NAMALWA (cell line): ENCODE data around the gene FHL1.

Experiments used
- DNase-seq: peaks from one replicate; pipeline ENCODE4 v3.0.0-alpha.2; 2015; ENCODE audit warnings: low spot score

Gene FHL1

DNA sequence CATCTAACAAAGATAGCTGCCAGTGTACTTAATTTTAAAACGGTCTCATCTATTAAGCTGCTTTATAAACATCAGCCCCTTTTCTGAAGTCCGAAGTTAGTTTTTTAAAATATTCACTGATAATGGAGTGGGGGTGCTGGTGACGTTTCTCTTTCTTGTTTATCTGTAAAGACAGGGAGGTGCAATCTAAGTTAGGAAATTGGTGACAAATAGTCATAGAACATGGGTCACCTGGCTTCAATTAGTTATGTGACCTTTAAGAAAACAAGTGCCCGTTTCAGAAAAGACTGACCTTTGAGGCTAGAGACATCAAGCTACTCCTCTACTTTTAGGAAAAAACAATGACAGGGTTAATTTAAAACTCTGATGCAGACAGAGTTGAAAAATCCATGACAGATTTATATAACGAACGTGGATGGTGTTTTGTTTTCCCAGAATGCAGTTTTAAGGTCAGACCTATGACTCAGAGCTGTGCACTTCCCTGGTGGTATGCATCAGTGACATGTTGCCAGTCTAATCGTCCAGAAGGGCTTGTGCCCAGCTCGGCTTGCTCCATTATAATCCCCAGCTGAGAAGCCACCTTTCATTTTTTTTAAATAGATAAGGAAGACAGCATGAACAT lies 38.2 kb downstream of the FHL1 start:
- DNase-seq = no peak

DNA sequence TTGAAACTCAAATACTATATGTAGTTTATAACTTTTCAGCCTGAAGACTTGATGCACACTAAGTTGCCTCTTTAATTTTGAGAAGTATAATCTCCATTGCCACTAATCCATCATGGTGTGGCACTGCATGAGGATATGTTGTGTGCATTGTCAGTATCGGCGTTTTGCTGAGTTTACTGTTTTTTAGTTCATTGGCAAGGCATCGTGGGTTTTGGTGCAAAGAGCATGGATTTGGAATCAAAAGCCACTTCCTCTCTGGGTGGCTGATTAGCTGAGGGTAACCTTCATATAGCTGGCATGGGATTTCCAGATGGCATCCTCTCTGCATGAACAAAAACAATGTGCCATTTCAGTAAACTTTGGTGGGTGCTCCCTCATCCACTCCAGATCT lies 38.7 kb downstream of the FHL1 start:
- DNase-seq = no peak

DNA sequence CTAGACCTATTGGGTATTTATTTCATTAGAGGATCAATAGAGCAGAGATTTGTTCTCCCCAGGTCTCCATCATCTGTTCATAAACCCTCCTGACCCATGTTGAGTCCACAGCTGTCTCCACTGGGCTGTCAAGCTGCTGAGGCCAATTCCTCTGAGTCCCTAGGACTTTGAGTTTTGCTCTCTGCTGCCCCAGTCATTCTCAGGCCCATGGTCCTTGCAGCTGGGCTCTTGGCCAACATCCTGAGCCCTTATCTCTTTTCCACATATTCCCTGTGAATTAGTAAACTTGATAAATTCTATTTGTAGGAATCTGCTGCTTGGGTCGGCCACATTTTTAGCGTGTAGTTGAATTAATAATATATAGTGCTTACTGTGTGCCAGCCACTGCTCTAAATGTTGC lies 41.9 kb downstream of the FHL1 start:
- DNase-seq = no peak

DNA sequence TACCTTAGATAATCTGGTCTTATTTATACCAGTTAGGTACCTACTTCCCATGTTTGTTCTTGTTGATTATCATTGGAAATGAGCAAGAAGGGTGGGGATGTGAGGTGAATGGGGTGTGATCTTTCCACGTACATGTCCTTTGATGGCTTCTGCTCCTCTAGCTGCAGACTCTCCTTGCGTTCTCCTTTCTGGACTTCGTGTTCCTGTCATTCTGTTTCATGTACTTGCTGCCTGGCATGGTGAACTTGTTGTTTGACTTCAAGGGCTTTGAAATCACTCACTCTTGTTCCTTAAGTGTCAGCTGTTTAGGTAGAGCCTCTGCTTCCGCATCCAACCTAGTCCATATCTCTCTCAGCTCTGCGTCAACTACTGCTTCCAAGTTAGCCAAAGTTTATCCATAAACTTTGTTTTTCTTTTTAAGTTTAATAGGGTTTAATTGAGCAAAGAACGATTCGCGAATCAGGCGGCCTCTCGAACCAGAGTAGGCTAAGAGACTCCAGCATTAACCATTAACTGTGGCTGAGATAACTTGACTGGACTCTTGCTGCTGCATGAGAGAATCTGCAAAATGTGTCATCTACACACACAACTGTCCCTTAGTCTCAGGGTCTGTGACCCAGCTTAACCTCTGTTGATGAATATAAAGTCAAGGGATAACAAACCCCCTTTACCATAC lies 42.8 kb downstream of the FHL1 start:
- no peak for DNase-seq

DNA sequence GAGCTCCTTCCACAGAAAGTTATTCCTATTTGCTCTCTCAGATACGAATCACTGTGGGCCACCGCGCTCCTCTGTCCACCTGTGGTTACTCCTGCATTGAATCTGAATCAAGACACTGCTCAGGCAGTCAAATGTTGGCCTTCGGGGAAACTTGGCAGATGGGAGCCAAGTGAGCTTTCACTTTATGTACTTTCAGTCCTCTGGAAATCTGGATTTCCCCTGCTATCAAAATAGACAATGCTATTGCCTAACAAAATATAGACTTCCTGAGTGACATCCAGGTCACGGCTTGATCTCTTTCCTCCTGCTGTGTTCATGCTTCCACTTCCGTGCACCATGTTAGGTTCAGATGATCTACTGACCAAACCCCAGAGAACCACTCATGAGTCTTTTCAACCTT lies 43.8 kb downstream of the FHL1 start:
- no peak for DNase-seq

DNA sequence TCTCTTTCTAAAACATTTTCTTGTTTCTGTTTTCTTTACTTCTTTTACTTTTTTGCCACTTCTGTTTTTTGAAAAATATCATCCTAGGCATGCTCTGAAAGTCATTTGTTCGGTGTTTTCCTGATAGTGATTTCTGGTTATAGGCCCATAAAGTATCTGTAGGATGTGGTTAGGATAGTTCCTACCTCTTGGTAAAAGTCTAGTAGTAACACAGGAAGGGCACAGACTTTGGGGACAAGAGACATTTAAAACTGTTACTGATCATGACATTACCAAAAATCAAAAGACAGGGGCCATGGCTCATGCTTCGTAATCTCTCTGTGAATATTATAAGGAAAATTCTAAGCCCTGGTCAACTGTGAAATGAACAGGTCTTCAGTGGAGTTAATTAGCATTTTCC lies 44.8 kb downstream of the FHL1 start:
- DNase-seq = no peak

DNA sequence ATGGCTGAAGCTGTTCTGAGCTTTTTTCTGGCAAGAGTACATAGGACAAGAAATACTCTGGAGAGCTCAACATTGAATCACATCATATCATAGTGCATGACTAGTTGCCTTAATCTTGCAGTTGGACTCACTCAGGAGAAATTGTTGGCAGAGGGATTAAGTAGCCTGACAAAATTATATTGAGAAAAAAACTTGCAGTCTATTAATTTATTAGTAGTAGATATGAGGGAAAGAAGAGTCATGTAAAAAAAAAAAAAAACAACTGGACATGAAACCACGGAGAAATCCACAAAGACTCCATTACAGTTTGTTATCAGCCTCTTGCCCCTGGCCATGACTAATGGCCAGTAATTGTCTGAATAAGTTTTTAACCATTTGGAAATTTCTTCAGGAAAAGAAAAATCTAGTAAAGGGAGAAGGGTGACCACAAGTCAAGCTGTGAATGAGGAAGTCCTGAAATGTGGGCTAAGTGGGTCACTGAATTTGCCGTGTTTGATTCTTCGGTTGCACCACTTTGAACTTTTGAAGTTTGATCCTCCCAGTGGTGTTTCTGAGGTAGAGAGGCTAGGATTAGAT lies 45.6 kb downstream of the FHL1 start:
- DNase-seq = no peak

DNA sequence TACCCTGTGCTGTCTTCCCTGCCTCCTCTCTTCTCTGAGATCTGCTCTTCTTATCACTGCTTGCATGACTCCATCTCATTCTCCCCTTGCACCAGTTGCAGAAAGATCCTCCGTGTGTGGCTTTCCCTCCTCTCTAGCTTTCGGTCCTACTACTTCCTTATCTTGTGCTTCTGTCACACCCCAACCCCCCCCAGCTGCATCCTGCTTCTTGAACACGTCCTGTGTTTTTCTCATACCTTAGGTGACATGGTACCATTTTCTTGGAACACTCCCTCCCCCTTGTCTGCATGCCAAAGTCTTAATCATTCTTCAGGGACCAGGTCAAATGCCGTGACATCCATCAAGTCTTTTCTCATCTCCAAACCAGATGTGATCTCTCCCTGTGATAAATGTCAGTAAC lies 46.4 kb downstream of the FHL1 start:
- no peak for DNase-seq

DNA sequence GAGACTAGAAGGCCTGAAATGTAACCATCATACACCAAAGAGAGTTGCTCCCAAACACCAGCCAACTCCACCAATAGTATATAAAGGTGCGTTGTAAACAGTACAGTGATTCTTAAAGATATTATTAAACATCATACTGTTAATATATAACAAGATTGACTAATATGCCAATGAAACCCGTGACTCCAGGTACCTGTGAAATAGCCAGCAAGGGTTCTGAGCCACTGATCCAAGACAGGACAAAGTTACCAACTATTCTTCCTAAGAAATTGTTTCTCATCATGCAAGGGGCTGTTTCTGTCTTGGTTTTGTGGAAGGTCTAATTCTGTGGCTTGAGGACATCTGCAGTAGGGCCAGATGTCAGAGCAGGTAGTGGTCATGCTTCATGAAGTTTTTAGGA lies 47.2 kb downstream of the FHL1 start:
- DNase-seq = no peak

DNA sequence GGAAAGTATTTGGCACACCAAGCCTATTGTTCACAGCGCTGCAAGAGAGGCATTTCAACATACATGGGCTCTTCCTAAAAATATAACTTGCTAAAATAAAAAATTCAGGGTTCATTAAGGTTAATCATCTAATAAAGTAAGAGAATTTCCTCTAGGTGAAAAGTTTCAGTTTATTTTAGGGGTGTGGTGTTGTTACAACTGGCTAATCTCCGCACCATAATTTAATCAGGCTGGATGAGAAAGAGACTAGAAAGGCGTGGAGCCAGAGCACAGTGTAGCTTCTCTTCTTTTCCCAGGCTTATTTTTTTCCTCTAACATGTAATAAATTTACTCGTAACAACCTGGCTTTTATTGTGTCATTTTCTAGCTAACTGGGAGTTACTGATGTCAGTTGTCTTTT lies 47.9 kb downstream of the FHL1 start:
- no peak for DNase-seq

DNA sequence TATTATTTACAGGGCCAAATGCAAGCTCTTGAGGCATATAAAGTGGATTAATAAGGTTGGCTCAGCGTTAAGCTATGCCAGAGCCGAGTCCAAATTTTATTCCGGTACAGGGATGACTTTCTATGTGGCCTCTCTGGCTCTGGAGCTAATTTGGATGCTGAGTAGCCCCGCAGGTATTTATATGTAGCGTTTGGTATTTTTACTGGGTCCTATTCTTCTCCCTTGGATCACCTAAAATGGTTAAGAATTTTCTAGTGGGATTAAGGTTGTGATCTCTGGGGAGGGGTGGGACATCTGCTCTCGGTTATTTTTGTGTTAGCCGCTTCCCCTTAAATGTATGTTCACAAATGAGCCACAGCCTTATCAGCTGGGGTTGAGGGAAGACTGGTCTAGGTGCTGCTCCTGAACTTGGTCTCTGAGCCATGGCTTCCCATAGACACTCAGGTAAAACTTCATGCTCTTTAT lies 49.4 kb downstream of the FHL1 start:
- DNase-seq = no peak

DNA sequence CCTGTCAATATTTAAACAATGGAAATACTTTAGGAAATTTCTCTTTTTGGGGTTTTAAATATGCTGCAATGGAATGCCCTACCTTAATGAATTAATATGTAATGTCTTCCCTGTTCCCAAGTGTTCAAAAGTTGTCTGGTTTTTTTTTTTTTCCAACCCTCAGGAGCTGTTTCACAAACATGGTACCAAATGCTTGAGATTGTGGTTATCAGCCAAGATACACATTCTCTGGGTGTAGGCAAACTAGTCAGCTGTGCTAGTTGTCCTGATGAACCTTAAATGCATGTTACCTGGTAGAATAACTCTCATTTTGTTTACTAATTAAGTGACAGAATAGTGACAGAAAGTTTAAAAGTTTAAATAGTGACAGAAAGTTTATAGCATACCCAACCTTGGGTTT lies 50.7 kb downstream of the FHL1 start:
- DNase-seq = no peak

DNA sequence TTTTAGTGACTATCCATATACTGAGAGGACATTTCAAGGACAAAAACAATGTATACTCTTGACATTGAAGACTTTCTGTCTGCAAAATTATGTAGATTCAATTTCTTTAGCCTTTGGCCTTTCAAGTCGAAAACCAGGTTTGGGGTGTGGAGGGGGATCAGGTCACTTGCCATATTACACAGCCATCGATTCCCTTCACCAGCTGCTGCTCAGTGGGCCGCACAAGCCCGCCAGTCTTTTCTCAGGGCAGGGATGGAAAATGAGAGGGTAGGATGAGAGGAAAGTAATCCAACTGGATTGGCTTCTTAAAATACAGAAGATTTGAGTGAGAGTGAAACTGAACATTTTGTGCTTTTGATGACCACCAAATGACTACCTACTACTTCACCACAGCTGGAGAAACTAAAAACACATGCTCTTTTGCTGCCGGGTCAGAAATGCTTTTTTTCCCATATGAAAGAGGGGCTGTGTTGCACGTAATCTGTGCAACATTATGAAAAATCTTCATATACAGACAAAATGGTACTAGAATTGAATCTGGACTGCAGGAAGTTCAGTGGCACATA lies 51.4 kb downstream of the FHL1 start:
- DNase-seq = no peak

DNA sequence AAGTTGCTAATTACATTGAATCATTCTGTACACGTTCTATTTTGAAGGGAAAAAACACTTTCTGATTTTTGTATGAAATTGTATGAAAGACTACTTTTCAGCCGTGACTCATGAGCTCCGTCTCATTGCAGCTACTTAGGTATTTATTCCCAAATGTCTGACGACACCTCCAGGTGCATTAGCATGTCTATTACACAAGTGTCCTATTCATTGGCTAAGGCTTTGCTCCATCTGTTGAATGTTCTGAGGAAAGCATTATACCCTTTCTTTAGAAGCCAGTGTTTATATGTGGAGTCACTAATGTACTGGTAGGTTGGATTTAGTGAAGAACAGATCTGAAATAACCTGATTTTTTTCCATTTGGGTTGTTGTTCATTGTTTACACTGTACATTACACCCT lies 52.0 kb downstream of the FHL1 start:
- no peak for DNase-seq

DNA sequence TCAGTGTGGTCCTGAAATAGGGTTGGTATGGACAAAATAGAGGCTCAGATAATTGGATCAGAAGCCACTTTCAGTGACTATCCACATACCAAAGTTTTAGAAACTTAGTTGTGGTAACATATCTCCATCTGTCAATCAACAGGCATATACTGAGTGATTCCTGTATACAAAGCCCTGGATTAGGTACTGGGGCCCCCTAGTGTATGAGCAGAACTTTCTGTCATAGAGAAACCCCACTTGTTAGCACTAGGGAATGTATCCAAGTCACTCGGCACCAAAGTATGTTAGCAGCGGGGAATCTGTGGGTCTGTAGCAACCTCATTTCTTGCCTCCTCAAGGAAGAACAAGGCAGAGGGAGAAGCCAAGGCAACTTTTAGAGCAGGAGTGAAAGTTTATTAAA lies 53.1 kb downstream of the FHL1 start:
- DNase-seq = peak; percentile 14

DNA sequence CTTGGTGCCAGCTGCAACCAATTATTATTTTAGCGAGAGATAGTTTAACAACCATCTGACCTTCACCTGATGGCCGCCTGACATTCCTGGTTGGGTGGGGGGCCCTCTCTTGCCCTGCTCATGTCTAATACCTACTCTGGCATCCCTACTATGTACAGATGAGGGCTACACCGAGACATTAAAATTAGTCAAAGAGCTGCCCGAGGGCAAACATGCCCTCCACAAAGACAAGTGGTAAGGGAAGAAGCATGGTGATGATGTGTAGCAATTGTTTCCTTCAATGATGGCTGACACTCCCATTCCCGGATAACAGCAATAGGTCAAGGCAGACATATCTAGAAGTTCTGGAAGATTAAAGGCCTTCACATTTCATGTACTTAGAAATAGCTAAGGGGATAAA lies 54.3 kb downstream of the FHL1 start:
- no peak for DNase-seq

DNA sequence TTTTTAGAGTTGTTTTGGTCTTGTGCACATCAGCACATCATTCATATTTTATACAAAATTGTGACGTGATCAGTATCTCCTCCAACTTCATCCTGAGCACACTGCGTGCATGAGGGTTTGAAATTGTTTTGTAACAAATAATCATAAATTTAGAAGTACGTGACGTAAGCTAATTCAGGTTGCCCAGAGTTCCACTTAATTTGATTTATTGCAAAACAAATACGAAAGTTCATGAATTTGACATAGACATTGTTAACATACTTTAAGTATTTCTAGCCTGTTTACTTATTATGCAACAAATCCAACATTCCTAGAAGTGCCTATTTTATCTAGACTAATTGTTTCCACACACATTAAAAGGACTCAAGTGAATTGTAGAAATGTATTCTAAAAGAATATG lies 55.6 kb downstream of the FHL1 start:
- no peak for DNase-seq

DNA sequence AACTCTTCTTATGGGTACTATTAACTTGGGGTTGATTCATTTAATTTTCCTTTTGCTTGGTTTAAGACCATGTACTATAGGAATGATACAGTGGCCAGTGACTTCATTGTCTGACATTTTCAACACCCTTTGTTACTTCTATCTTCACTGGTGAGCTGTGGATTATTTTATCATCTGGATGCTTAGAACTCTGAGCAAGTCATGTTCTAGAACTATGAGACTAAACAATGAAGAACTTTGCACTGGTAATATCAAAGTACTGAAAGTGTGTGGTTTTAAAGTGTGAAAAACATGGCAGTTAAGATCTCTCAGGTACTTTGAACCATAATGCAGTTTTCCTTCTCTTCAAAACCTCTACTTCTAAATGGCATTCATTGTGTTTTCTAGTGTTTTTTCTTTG lies 56.1 kb downstream of the FHL1 start:
- DNase-seq = no peak

DNA sequence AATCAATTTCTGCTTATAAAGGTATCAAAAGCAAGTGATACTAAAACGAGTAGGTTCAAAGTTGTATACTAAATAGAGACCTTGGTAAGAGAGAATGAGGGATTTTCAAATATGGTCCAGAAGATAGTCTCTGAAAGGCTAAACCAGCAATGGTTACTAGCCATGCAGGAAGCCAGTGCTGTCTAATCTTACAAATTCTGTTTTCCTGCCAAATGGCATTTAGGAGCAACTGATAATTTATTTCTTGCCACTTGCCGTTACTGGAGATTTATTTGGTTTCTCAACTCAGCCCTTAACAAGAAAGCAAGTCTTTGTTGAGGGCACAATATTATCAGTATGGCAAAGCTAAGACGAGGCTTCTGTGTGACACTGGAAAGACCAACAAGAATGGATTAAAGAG lies 56.6 kb downstream of the FHL1 start:
- no peak for DNase-seq

DNA sequence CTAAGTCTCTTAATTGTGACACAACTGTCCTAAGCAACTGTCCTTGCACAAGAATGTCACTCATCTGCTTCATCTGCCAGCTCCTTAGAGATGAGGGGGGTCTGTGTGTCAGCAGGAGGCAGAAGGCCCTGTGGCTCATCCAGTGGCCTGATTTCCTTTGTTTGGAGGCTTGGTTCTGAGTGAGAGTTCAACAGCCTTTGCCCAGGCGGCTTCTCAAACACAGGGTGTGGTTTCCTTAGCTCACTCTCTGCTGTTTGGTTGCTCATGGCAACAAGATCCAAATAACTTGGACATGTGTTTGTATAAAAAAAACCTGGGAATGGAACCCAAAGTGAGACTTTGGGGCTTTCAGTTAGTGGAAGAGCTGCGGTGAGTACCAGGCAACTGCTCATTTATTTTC lies 57.2 kb downstream of the FHL1 start:
- no peak for DNase-seq

DNA sequence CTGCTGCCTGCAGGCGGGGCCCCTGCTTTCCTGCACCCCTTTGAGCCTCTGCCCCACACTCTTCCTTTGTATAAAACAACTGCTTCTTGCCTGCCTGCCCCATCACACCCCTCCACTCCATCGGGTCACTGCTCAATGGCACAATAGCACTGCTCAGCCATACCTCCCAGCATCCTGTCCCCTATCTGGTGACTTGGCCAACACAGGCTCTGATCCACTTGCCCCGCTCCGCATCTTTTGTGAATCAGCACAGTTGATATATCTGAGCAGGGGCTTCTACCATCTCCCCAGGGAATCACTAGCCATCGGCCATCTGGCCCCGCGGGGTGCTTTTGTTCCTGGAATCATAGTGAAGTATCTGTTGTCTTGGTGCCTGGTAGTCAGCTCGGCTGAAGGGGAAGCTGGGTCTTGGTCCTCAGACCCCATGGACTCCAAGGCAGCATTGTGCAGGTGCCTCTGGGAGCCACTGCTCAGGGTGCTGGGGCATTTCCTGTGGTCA lies 58.6 kb downstream of the FHL1 start:
- DNase-seq = no peak

DNA sequence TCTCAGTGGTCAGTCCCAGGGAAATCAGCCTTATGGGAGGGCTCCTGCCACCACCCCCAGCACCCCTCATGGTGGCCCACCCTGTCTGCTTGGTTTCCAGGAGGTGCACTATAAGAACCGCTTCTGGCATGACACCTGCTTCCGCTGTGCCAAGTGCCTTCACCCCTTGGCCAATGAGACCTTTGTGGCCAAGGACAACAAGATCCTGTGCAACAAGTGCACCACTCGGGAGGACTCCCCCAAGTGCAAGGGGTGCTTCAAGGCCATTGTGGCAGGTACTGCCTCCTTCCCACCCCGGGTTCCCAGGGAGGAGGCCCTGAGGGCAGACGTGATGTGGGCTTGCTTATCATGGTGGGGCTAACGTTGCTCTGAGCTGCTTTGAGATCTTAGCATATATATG lies 59.6 kb downstream of the FHL1 start:
- DNase-seq = no peak

DNA sequence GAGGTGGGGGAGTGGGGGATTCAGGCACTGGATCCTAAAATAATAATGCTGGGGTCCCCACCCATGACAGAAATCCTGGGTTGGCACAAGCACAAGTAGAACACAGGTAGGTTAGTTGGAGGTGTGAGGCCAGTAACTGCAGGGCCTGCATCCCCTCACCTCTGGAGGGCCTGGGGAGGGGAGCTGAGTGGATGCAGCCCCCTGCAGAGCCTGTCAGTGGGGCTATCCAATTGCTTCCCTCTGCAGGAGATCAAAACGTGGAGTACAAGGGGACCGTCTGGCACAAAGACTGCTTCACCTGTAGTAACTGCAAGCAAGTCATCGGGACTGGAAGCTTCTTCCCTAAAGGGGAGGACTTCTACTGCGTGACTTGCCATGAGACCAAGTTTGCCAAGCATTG lies 60.2 kb downstream of the FHL1 start:
- DNase-seq = no peak
